ENCODE results near the gene MPPED1.

The MPPED1 gene

GRCh38 chr22:43485502-43486089 lies 73.8 kb downstream of the MPPED1 start:
- Histone ChIP-seq H3K36me3 (ENCODE audit: insufficient read depth, low read length) (no peaks in the 10 kb centered on the region), H3K9ac (ENCODE audit: low read depth, low read length) (no peak overlapping the region), H3K4me1 (ENCODE audit: insufficient read depth, low read length) (0 out of 2 replicates have a peak, but pooled peaks cover 3% of the 10 kb centered on the region), H3K9me3 (ENCODE audit: control insufficient read depth, insufficient read depth, low read length) (no peaks in the 10 kb centered on the region)

GRCh38 chr22:43487311-43488030 lies 75.7 kb downstream of the MPPED1 start:
- Histone ChIP-seq H3K36me3 (ENCODE audit: insufficient read depth, low read length) (no peaks in the 10 kb centered on the region), H3K9me3 (ENCODE audit: control insufficient read depth, insufficient read depth, low read length) (no peaks in the 10 kb centered on the region), H3K9ac (ENCODE audit: low read depth, low read length) (no peak overlapping the region), H3K4me1 (ENCODE audit: insufficient read depth, low read length) (no peaks in the 10 kb centered on the region)

GRCh38 chr22:43488031-43488866 lies 76.4 kb downstream of the MPPED1 start:
- H3K9me3 ChIP-seq (ENCODE audit: control insufficient read depth, insufficient read depth, low read length), result no peaks in the 10 kb centered on the region
- H3K9ac ChIP-seq (ENCODE audit: low read depth, low read length), result no peak overlapping the region
- H3K4me1 ChIP-seq (ENCODE audit: insufficient read depth, low read length), result no peaks in the 10 kb centered on the region
- no peaks in the 10 kb centered on the region for H3K36me3 ChIP-seq (ENCODE audit: insufficient read depth, low read length)

- Histone ChIP-seq H3K9me3 (ENCODE audit: control insufficient read depth, insufficient read depth, low read length) (no peaks in the 10 kb centered on the region), H3K4me1 (ENCODE audit: insufficient read depth, low read length) (no peaks in the 10 kb centered on the region), H3K36me3 (ENCODE audit: insufficient read depth, low read length) (no peaks in the 10 kb centered on the region), H3K9ac (ENCODE audit: low read depth, low read length) (no peak overlapping the region)
Measured at GRCh38 chr22:43488937-43489336, 77.1 kb downstream of the MPPED1 start.

GRCh38 chr22:43490311-43490710 lies 78.5 kb downstream of the MPPED1 start:
- H3K9me3 ChIP-seq (ENCODE audit: control insufficient read depth, insufficient read depth, low read length), result no peaks in the 10 kb centered on the region
- no peaks in the 10 kb centered on the region for H3K36me3 ChIP-seq (ENCODE audit: insufficient read depth, low read length)
- H3K9ac ChIP-seq (ENCODE audit: low read depth, low read length), result no peak overlapping the region
- H3K4me1 ChIP-seq (ENCODE audit: insufficient read depth, low read length), result no peaks in the 10 kb centered on the region

- no peaks in the 10 kb centered on the region for H3K9me3 ChIP-seq (ENCODE audit: control insufficient read depth, insufficient read depth, low read length)
- no peak overlapping the region for H3K9ac ChIP-seq (ENCODE audit: low read depth, low read length)
- H3K4me1 ChIP-seq (ENCODE audit: insufficient read depth, low read length), result no peaks in the 10 kb centered on the region
- no peaks in the 10 kb centered on the region for H3K36me3 ChIP-seq (ENCODE audit: insufficient read depth, low read length)
Measured at GRCh38 chr22:43491177-43491576, 79.4 kb downstream of the MPPED1 start.

GRCh38 chr22:43491737-43492136 lies 79.9 kb downstream of the MPPED1 start:
- no peaks in the 10 kb centered on the region for H3K4me1 ChIP-seq (ENCODE audit: insufficient read depth, low read length)
- H3K36me3 ChIP-seq (ENCODE audit: insufficient read depth, low read length), result no peaks in the 10 kb centered on the region
- no peak overlapping the region for H3K9ac ChIP-seq (ENCODE audit: low read depth, low read length)
- H3K9me3 ChIP-seq (ENCODE audit: control insufficient read depth, insufficient read depth, low read length), result no peaks in the 10 kb centered on the region

- no peaks in the 10 kb centered on the region for H3K9me3 ChIP-seq (ENCODE audit: control insufficient read depth, insufficient read depth, low read length)
- no peak overlapping the region for H3K9ac ChIP-seq (ENCODE audit: low read depth, low read length)
- H3K36me3 ChIP-seq (ENCODE audit: insufficient read depth, low read length), result no peaks in the 10 kb centered on the region
- H3K4me1 ChIP-seq (ENCODE audit: insufficient read depth, low read length), result no peaks in the 10 kb centered on the region
Measured at GRCh38 chr22:43493297-43493696, 81.5 kb downstream of the MPPED1 start.

GRCh38 chr22:43497956-43498855 lies 86.4 kb downstream of the MPPED1 start:
- Histone ChIP-seq H3K36me3 (ENCODE audit: insufficient read depth, low read length) (no peaks in the 10 kb centered on the region), H3K4me1 (ENCODE audit: insufficient read depth, low read length) (no peaks in the 10 kb centered on the region), H3K9me3 (ENCODE audit: control insufficient read depth, insufficient read depth, low read length) (no peaks in the 10 kb centered on the region), H3K9ac (ENCODE audit: low read depth, low read length) (no peak overlapping the region)

- Histone ChIP-seq H3K9ac (ENCODE audit: low read depth, low read length) (no peak overlapping the region), H3K9me3 (ENCODE audit: control insufficient read depth, insufficient read depth, low read length) (no peaks in the 10 kb centered on the region), H3K4me1 (ENCODE audit: insufficient read depth, low read length) (no peaks in the 10 kb centered on the region), H3K36me3 (ENCODE audit: insufficient read depth, low read length) (no peaks in the 10 kb centered on the region)
Measured at GRCh38 chr22:43498856-43499253, 87.0 kb downstream of the MPPED1 start.

GRCh38 chr22:43500792-43501785 lies 89.3 kb downstream of the MPPED1 start:
- H3K4me1 ChIP-seq (ENCODE audit: insufficient read depth, low read length), result no peaks in the 10 kb centered on the region
- H3K9ac ChIP-seq (ENCODE audit: low read depth, low read length), result no peak overlapping the region
- no peaks in the 10 kb centered on the region for H3K36me3 ChIP-seq (ENCODE audit: insufficient read depth, low read length)
- no peaks in the 10 kb centered on the region for H3K9me3 ChIP-seq (ENCODE audit: control insufficient read depth, insufficient read depth, low read length)

- H3K4me1 ChIP-seq (ENCODE audit: insufficient read depth, low read length), result no peaks in the 10 kb centered on the region
- no peaks in the 10 kb centered on the region for H3K36me3 ChIP-seq (ENCODE audit: insufficient read depth, low read length)
- no peak overlapping the region for H3K9ac ChIP-seq (ENCODE audit: low read depth, low read length)
- no peaks in the 10 kb centered on the region for H3K9me3 ChIP-seq (ENCODE audit: control insufficient read depth, insufficient read depth, low read length)
Measured at GRCh38 chr22:43501878-43502277, 90.1 kb downstream of the MPPED1 start.

- Histone ChIP-seq H3K9ac (ENCODE audit: low read depth, low read length) (no peak overlapping the region), H3K9me3 (ENCODE audit: control insufficient read depth, insufficient read depth, low read length) (no peaks in the 10 kb centered on the region)
Measured at GRCh38 chr22:43502306-43502874, 90.6 kb downstream of the MPPED1 start.

More at GRCh38 chr22:43502306-43502874, 90.6 kb downstream of the MPPED1 start:
- Histone ChIP-seq H3K4me1 (ENCODE audit: insufficient read depth, low read length) (no peaks in the 10 kb centered on the region), H3K36me3 (ENCODE audit: insufficient read depth, low read length) (no peaks in the 10 kb centered on the region)
